IPS-15b (cell line): ENCODE measurements around the gene OR6B2.

ENCODE experiments used
- H3K27me3 ChIP-seq: one replicate; pipeline ENCODE4 v1.6.1; 2013; ENCODE audit warnings: low read length; ENCODE audit not compliant: control insufficient read depth, insufficient read depth
- H3K36me3 ChIP-seq: one replicate; pipeline ENCODE4 v1.6.1; 2013; ENCODE audit warnings: low read length; ENCODE audit not compliant: control insufficient read depth, insufficient read depth
- H3K4me1 ChIP-seq: one replicate; pipeline ENCODE4 v1.6.1; 2013; ENCODE audit warnings: mild to moderate bottlenecking, low read length; ENCODE audit not compliant: control insufficient read depth, insufficient read depth
- H3K4me3 ChIP-seq: one replicate; pipeline ENCODE4 v1.5.1; 2013; ENCODE audit warnings: low read depth, low read length
- H3K9ac ChIP-seq: one replicate; pipeline ENCODE4 v1.6.1; 2013; ENCODE audit warnings: low read depth, mild to moderate bottlenecking, low read length
- H3K9me3 ChIP-seq: one replicate; pipeline ENCODE4 v1.6.1; 2013; ENCODE audit warnings: mild to moderate bottlenecking, low read length; ENCODE audit not compliant: control insufficient read depth, insufficient read depth

OR6B2 gene

GRCh38 chr2:239993291-239993690 lies 36.9 kb downstream of the OR6B2 start:
- H3K9me3 ChIP-seq = no peaks in the 10 kb centered on the region
- no peaks in the 10 kb centered on the region for H3K4me1 ChIP-seq
- peaks cover 6% of the 10 kb centered on the region for H3K36me3 ChIP-seq
- H3K4me3 ChIP-seq = no peak overlapping the region
- no peak overlapping the region for H3K9ac ChIP-seq
- no peaks in the 10 kb centered on the region for H3K27me3 ChIP-seq

DNA sequence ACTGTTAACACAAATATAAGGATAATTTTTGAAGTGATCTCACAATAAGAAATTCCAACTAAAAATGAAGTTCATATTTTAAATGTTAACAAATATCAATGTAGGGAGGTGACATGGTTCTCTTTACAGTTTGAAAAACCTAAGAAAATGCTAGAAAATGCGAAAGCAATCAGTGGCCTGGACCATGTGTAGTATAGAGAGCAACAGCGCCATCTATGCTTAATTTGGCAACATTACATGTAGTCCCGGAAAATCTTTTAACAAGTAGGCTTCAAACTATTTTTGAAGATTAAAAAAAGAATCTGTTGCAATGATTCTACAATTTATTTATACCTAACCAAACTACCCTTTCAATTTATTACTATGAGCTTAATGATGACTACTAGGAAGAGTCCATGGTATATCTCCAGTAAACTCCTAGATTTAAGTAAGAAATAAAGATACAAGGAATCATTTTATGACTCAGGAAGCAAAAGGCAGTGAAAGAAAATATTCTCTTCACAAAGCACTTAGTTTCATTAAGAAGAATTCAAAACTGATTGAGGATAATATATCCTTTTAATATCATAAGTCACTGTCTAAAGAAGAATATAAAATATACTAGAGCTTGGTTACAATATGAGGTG lies 38.4 kb downstream of the OR6B2 start:
- Histone ChIP-seq H3K36me3 (peaks cover 11% of the 10 kb centered on the region), H3K27me3 (no peaks in the 10 kb centered on the region), H3K9ac (no peak overlapping the region), H3K4me3 (no peak overlapping the region), H3K4me1 (no peaks in the 10 kb centered on the region), H3K9me3 (no peaks in the 10 kb centered on the region)

DNA sequence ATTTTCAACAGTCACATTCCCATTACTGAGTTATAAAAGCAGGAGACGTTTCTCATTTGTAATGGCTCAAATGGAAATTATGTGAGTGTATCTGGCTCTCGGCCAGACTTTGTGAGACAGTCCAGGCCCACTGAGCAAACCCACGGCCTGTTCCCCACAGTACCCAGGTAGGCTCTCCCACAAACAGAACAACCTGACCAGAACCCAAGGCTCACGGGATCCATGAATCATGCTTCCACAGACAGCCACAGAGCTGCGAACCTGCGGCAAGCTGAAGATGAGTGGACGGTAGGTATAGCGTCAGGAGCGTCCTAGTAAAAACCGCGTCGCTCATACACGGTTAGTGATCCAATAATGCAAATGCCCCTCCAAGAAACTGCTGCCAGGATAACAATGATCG lies 39.3 kb downstream of the OR6B2 start:
- Histone ChIP-seq H3K36me3 (peaks cover 13% of the 10 kb centered on the region), H3K4me1 (no peaks in the 10 kb centered on the region), H3K9me3 (no peaks in the 10 kb centered on the region), H3K27me3 (no peaks in the 10 kb centered on the region), H3K9ac (no peak overlapping the region), H3K4me3 (no peak overlapping the region)

DNA sequence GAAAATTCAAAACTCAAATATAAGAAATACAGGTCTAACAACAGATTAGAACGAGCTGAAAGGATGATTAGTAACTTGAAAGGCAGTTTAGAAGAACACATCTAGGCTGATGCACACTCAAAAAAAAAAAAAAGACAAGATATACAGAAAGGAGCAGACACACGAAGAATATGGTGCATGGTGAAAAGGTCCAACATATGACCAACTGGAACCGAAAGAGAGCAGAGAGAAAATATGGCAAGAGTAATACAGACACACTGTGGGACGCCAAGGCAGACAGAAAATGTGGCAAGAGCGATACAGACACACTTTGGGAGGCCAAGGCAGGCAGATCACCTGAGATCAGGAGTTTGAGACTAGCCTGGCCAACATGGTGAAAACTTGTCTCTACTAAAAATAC lies 44.9 kb downstream of the OR6B2 start:
- Histone ChIP-seq H3K36me3 (peaks cover 20% of the 10 kb centered on the region), H3K4me1 (no peaks in the 10 kb centered on the region), H3K4me3 (no peak overlapping the region), H3K9ac (no peak overlapping the region), H3K9me3 (no peaks in the 10 kb centered on the region), H3K27me3 (no peaks in the 10 kb centered on the region)

DNA sequence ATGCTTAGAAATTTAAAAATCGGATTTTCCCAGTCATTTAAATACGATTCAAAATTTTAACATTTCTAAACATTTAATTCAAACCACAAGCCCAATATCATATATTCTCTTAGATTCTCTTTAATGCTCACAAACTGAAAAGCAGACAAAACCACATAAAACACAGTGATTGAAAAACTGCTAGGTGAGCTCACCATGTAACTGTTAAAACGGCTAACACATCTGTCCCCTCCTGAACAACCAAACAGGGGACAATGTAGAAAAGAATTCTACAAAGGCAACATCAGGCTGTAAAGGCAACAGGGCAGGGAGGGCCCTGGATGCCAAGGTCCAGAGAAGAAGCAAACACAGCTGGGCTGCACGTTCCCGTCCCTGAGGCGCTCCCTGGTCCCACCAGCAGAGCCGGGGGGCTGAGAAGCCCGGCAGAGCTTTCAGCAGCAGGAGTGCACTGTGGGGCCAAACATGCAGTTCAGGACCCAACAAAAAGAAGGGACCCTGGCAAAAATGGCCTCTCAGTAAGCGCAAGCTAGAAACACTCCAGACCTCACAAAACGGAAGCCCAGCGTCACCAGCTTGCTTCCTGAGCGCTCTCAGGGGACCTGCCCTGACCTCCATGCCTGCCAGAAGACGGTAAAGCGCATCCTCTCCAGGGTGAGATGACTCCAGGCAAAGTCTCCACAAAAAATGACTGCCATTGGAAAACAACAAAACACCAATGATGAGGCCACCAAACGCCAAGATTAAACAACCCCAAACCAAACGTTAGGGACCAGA lies 45.6 kb downstream of the OR6B2 start:
- Histone ChIP-seq H3K27me3 (no peaks in the 10 kb centered on the region), H3K4me3 (no peak overlapping the region), H3K9me3 (no peaks in the 10 kb centered on the region), H3K36me3 (peaks cover 20% of the 10 kb centered on the region), H3K4me1 (no peaks in the 10 kb centered on the region), H3K9ac (no peak overlapping the region)

- Histone ChIP-seq H3K27me3 (no peaks in the 10 kb centered on the region), H3K9ac (no peak overlapping the region), H3K9me3 (no peaks in the 10 kb centered on the region), H3K4me3 (no peak overlapping the region), H3K36me3 (peaks cover 14% of the 10 kb centered on the region), H3K4me1 (no peaks in the 10 kb centered on the region)
Measured at GRCh38 chr2:239983004-239983778, 47.0 kb downstream of the OR6B2 start.
